Measurements from ENCODE around the gene CCDC30. TPM values are rescaled to one million over a fixed set of nuclear protein-coding genes. Genes with fewer than 3 reads are reported as not detected.
A peak's percentile ranks its signal among the peaks of the same experiment; 100 is the strongest.

The CCDC30 gene
- total RNA-seq, 1 donor from 2014 or later = 0.06 TPM

DNA sequence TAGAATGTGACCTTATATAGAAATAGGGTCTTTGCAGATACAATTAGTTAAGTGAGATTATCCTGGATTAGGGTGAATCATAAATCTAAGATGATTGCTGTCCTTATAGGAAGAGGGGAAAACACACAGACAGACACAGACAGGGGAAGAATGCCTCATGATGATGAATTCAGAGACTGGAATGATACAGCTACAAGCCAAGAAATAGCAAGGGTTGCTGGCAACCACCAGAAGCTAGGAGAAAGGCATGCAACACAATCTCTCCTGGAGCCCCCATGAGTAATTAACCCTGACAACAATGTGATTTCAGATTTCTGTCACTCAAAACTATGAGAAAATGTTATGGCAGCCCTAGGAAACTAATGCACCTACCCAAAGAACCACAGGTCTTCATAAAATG is 176.0 kb downstream of the CCDC30 start:
- H3K4me3 ChIP-seq (ENCODE audit: low read depth, low read length) = no peak overlapping the region
- TF ChIP-seq, protein P1, sequence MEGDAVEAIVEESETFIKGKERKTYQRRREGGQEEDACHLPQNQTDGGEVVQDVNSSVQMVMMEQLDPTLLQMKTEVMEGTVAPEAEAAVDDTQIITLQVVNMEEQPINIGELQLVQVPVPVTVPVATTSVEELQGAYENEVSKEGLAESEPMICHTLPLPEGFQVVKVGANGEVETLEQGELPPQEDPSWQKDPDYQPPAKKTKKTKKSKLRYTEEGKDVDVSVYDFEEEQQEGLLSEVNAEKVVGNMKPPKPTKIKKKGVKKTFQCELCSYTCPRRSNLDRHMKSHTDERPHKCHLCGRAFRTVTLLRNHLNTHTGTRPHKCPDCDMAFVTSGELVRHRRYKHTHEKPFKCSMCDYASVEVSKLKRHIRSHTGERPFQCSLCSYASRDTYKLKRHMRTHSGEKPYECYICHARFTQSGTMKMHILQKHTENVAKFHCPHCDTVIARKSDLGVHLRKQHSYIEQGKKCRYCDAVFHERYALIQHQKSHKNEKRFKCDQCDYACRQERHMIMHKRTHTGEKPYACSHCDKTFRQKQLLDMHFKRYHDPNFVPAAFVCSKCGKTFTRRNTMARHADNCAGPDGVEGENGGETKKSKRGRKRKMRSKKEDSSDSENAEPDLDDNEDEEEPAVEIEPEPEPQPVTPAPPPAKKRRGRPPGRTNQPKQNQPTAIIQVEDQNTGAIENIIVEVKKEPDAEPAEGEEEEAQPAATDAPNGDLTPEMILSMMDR (conservative IDR thresholded peaks at IDR 0.05; ENCODE audit: low read depth, low read length) = no peak
- no peak for DNase-seq (ENCODE audit: low read depth)

DNA sequence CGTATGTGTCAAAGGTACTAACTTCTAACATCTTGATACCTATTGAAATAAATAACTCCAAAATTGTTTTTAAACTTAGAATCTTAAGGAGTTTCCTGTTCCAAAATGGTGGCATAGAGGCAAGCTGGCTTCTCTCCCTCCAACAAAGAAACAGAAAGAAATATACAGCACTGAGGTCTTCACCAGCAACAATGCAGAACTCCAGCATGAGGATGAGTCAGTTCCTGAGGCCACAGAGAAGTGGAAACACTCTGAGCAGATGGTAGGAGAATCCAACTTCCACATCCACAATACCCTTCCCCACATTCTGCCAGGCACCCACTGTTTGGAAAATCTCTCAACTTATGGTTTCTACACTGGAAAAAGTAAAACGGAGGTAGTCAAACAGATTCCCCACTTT is 183.0 kb downstream of the CCDC30 start:
- TF ChIP-seq, protein P1 (conservative IDR thresholded peaks at IDR 0.05; ENCODE audit: low read depth, low read length) = no peak
- DNase-seq (ENCODE audit: low read depth) = no peak
- H3K4me3 ChIP-seq (ENCODE audit: low read depth, low read length) = no peak overlapping the region

DNA sequence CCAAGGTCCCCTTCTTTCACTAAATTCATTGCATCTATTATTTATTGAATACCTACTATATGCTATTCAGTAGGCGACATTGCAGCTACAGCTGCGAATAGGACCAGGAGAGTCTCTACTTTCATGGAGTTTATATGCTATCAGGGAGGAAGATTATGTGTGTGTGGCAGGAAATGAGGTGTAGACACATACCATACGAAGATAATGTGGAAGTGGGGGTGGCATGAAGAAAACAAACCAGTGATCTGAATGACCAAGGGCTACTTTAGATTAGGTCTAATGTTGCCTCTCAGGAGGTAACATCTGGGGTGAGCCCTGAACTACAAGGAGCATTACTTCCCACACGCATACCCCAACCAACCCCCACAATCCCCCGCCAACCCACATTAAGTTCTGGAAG is 194.1 kb downstream of the CCDC30 start:
- DNase-seq (ENCODE audit: low read depth) = no peak
- H3K4me3 ChIP-seq (ENCODE audit: low read depth, low read length) = peak overlapping the region; percentile 98
- TF ChIP-seq, protein P1 (conservative IDR thresholded peaks at IDR 0.05; ENCODE audit: low read depth, low read length) = no peak

DNA sequence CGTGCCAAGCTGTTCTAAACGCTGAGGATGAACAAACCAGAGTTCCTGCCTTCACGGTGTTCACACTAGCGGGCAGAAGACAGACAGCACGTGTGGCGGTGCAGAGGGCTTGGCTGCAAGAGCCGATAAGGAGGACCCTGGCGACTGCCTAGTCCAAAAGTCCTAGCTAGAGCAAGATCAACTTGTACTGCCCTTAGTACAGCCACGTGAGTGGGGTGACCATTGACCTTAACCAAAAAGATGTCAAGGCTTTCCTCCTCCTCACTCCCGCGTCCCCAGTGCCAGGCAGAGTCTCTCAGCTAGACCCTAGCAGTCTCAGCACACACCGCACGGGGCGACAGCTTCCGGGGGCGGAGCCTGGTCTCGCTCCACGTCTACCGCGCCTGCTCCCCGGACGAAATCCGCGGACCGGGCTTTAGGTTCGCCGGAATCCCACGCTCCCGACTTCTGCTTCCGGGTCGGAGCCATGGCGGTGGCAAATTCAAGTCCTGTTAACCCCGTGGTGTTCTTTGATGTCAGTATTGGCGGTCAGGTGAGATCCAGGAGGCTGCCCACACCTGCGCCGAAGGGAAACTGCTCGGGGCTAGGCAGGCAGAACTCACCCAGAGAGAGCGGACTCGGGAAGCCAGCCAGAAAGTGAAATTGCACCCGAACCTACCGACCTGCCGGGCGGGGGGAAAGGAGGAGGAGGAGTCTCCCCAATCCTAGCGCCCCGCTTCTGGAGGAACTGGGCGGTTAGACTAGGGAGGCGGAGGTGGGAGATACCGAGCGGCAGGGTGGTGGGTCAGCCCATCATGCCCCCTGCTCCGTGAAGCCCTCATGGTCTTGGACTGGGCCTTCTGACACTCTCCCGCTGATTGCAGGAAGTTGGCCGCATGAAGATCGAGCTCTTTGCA is 195.1 kb downstream of the CCDC30 start, which contains the start of gene PPIH:
Gene PPIH (plus strand): TSS at position 443 of the 896 bp plus-strand sequence. CDS start 24 bp downstream, at position 467.
- H3K4me3 ChIP-seq (ENCODE audit: low read depth, low read length) = peak within 1 kb of the TSS; percentile 98
- TF ChIP-seq, protein P1 (conservative IDR thresholded peaks at IDR 0.05; ENCODE audit: low read depth, low read length) = peak; percentile 15
- peak; percentile 37 for DNase-seq (ENCODE audit: low read depth)

DNA sequence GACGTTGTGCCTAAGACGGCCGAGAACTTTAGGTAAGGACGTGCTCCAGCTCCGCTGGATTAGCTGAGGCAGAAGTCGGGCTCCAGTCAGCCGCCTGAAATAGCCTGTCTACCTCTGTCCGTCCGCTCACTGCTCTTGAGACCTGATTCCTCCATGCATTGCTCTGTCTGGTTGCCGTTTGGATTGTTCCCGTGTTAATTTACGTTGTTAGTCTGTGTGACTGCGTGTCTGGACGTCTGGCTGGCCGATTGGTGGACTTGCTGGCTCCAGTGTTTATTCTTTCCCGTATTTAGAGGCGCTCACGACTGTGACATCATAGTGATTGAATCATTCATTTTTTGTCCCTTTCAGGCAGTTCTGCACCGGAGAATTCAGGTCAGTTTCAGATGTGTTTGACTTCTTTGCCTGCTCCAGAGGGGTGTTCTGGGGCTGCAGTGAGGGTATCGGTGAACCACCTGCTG is 195.8 kb downstream of the CCDC30 start:
- TF ChIP-seq, protein P1 (conservative IDR thresholded peaks at IDR 0.05; ENCODE audit: low read depth, low read length) = no peak
- DNase-seq (ENCODE audit: low read depth) = no peak
- peak overlapping the region; percentile 98 for H3K4me3 ChIP-seq (ENCODE audit: low read depth, low read length)

DNA sequence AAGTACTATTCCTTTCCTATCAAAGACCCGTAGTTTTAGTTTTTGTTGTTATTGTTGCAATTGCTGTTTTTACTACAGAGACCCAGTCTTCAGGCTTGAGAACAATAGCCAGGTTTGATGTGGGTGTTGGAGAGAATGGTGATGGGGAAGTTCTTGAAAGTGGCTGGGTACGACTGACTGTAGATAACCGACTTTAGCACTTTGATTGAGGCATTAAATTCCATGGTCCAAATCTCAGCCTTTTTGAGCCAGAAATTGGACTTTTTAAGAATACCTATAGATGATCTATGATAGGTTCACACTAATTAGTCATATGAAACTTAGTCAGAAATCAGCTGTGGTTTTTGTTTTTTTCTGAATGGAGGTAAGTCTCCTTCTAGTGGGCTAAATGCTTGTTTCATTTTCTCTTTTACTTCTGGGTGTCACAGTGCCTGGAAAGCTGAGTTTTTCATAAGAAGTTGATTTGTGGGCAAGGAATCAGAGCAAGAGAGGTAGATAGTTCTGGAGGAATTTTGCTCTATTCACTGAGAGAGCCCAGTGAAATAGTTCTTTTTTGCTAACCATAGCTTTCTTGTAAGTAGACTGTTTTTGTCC is 197.9 kb downstream of the CCDC30 start:
- no peak for DNase-seq (ENCODE audit: low read depth)
- TF ChIP-seq, protein P1 (conservative IDR thresholded peaks at IDR 0.05; ENCODE audit: low read depth, low read length) = no peak
- no peak overlapping the region for H3K4me3 ChIP-seq (ENCODE audit: low read depth, low read length)
